ENCODE data around the gene NACC1. TPM values are rescaled to one million over a fixed set of nuclear protein-coding genes. Genes with fewer than 3 reads are reported as not detected.
"Not testable (repeated sequence)": the region's sequence is repeated elsewhere in the genome, so short reads cannot be mapped to it uniquely, and the experiment has no call there.

NACC1 gene
- total RNA-seq, 1 donor from 2014 or later, result 99.4 TPM

- no peaks in the 10 kb centered on the region for H3K27me3 Mint-ChIP-seq (ENCODE audit: low read depth)
- H3K36me3 Mint-ChIP-seq (ENCODE audit: low read depth), result peaks cover 2% of the 10 kb centered on the region
- H3K9me3 Mint-ChIP-seq, result no peaks in the 10 kb centered on the region
- H3K27ac Mint-ChIP-seq (ENCODE audit: unreplicated experiment), result peak overlapping the region; percentile 69
- H3K4me3 Mint-ChIP-seq, result no peak overlapping the region
- no peaks in the 10 kb centered on the region for H3K4me1 Mint-ChIP-seq
- no peak for DNase-seq (ENCODE audit: low read depth, low spot score)
- TF ChIP-seq, protein P1, sequence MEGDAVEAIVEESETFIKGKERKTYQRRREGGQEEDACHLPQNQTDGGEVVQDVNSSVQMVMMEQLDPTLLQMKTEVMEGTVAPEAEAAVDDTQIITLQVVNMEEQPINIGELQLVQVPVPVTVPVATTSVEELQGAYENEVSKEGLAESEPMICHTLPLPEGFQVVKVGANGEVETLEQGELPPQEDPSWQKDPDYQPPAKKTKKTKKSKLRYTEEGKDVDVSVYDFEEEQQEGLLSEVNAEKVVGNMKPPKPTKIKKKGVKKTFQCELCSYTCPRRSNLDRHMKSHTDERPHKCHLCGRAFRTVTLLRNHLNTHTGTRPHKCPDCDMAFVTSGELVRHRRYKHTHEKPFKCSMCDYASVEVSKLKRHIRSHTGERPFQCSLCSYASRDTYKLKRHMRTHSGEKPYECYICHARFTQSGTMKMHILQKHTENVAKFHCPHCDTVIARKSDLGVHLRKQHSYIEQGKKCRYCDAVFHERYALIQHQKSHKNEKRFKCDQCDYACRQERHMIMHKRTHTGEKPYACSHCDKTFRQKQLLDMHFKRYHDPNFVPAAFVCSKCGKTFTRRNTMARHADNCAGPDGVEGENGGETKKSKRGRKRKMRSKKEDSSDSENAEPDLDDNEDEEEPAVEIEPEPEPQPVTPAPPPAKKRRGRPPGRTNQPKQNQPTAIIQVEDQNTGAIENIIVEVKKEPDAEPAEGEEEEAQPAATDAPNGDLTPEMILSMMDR (conservative IDR thresholded peaks at IDR 0.05), result no peak
These were observed 21.7 kb downstream of the NACC1 start for GRCh38 chr19:13139633-13140311.

DNA sequence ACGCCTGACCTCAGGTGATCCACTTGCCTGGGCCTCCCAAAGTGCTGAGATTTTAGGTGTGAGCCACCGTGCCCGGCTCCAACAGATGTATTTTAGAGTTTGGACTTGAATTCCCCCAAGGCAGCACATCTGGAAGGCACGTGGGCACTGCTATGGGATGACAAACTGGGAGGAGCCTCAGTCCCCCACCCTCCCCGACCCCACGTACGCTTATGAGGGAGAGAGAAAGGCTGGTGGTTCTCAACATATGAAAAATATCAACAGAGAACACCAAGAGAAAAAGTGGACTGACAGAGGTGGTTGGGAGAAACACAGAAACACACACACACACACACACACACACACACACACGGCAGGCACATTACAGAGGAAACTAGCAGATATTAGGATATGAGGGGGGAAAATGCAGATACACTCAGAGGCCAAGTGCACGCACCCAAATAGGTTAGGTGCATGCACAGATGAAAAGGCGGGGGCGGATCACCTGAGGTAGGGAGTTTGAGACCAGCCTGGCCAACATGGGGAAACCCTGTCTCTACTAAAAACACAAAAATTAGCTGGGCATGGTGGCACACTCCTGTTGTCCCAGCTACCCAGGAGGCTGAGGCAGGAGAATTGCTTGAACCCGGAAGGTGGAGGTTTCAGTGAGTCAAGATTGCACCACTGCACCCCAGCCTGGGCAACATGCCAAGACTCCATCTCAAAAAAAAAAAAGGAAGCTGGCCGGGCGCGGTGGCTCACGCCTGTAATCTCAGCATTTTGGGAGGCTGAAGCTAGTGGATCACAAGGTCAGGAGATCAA, 28.9 kb downstream of the NACC1 start:
- H3K36me3 Mint-ChIP-seq (ENCODE audit: low read depth), result no peaks in the 10 kb centered on the region
- no peaks in the 10 kb centered on the region for H3K27me3 Mint-ChIP-seq (ENCODE audit: low read depth)
- peak overlapping the region; percentile 72 for H3K4me3 Mint-ChIP-seq
- no peaks in the 10 kb centered on the region for H3K9me3 Mint-ChIP-seq
- peaks cover 25% of the 10 kb centered on the region for H3K4me1 Mint-ChIP-seq
- TF ChIP-seq, protein P1 (conservative IDR thresholded peaks at IDR 0.05), result no peak
- H3K27ac Mint-ChIP-seq (ENCODE audit: unreplicated experiment), result no peak overlapping the region
- no peak for DNase-seq (ENCODE audit: low read depth, low spot score)

DNA sequence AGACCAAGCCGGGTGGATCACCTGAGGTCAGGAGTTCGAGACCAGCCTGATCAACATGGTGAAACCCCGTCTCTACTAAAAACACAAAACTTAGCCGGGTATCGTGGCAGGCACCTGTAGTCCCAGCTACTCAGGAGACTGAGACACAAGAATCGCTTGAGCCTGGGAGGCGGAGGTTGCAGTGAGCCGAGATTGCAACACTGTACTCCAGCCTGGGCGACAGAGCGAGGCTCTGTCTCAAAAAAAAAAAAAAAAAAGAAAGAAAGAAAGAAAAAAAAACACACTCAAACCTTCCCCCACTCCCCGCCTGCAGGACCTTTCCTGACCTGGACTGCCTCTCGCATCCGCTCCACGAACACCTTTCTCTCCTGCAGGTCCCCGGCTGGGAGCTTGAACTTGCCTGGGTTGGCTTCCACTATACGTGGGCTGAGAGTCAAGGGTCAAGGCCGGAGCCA, 31.1 kb downstream of the NACC1 start:
- H3K27me3 Mint-ChIP-seq (ENCODE audit: low read depth); H3K9me3 Mint-ChIP-seq; DNase-seq (ENCODE audit: low read depth, low spot score); H3K36me3 Mint-ChIP-seq (ENCODE audit: low read depth); H3K27ac Mint-ChIP-seq (ENCODE audit: unreplicated experiment): not testable (repeated sequence)
- peak overlapping the region; percentile 86 for H3K4me3 Mint-ChIP-seq
- peaks cover 41% of the 10 kb centered on the region for H3K4me1 Mint-ChIP-seq

DNA sequence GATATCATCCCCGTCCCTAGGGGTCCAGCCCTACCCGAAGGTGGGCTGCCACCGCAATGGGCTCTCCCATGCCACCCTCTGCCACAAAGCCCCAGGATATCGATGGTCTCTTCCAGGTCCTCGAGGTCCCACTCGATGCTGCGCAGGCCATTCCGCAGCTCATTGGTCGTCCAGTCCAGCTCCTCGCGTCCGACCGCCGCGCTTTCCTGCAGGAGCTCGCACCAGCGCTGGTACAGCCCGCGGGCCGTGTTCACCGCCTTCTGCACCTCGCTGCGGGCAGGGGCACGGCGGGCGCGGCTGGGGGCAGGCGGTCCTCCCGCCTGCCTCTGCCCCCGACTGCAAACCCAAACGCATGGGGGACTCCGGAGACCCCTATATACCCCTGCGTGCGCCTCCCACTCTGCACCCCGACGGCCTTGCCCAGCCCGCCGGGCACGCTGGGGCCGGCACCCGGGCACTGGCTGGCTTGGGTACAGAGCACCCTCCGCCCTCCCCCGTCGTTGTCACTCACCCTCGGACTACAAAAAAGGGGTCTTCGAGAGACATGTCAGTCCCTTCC, 31.6 kb downstream of the NACC1 start:
- TF ChIP-seq, protein P1 (conservative IDR thresholded peaks at IDR 0.05), result no peak
- no peaks in the 10 kb centered on the region for H3K9me3 Mint-ChIP-seq
- H3K4me3 Mint-ChIP-seq, result peak overlapping the region; percentile 99
- no peak overlapping the region for H3K27ac Mint-ChIP-seq (ENCODE audit: unreplicated experiment)
- DNase-seq (ENCODE audit: low read depth, low spot score), result peak; percentile 36
- peaks cover 4% of the 10 kb centered on the region for H3K36me3 Mint-ChIP-seq (ENCODE audit: low read depth)
- peaks cover 6% of the 10 kb centered on the region for H3K27me3 Mint-ChIP-seq (ENCODE audit: low read depth)
- H3K4me1 Mint-ChIP-seq, result peaks cover 46% of the 10 kb centered on the region

DNA sequence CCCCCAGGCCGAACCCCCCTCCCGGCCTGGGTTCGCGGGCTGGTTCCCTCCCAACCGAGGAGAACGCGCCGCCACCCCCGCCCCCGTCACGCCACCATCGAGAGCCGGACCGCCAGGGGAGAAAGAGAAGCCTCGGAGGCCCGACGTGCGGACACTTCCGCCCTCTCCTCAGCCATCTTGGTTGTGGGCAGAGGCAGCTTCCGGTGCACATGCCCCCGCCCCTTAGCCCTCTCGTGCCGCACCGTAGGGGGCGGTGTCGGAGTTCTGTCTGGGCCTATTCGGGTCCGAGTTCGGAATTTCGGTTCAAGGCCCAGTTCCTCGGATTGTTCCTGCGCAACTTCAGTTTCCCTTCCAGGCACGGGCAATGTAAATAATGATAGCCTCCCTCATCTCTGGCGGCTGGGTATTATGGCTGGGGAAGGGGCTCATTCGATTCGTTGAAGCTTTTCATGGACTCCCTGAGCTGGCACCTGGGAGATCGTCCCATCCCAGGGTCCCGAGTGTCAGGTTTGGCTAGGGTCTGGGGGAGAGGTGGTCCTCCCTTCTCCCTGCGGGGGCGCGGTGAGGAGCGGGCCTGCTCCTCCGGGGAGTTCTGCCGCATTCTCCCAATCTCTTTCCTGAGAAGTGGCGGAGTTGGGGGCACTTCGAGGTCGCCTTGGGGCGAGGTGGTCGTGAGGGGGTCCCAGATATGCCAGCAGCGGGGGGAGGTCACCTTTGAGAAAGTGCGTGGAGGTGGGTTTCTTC, 32.3 kb downstream of the NACC1 start, which contains the start of the genes IER2 and STX10:
Gene IER2, plus strand, starts transcription at position 225 of the 744 bp plus-strand sequence. CDS start 2,776 bp downstream, outside the sequence.
Gene STX10, minus strand, starts transcription at position 189 of the 744 bp plus-strand sequence. CDS start 202 bp downstream, outside the sequence.
- Mint-ChIP-seq H3K36me3 (ENCODE audit: low read depth) (peaks cover 4% of the 10 kb centered on the region), H3K27ac (ENCODE audit: unreplicated experiment) (peak within 1 kb of the TSS; percentile 97), H3K27me3 (ENCODE audit: low read depth) (peaks cover 12% of the 10 kb centered on the region), H3K9me3 (no peaks in the 10 kb centered on the region), H3K4me3 (peak within 1 kb of the TSS; percentile 99), H3K4me1 (peaks cover 53% of the 10 kb centered on the region)
- TF ChIP-seq, protein P1 (conservative IDR thresholded peaks at IDR 0.05), result peak; percentile 63
- DNase-seq (ENCODE audit: low read depth, low spot score), result peak; percentile 72
